K562 (cell line): ENCODE data around the gene ARHGAP12. TPM values are rescaled to one million over a fixed set of nuclear protein-coding genes. Genes with fewer than 3 reads are reported as not detected.

Source experiments
- ATAC-seq: fragments of 200-7000 bp; cut with Tn5 transposase; 3 replicates; pipeline ENCODE4 v1.9.1; 2020; ENCODE audit warnings: moderate library complexity
- BruUV-seq: library from RNA; stranded (reverse); fragments of 400-500 nt; replicated peaks from 2 replicates; lab custom pipeline; 2021; lab: Mats Ljungman, UMichigan
- CTCF ChIA-PET: fragments of 300-600 bp; formaldehyde crosslinking; extraction: SDS; loops from one replicate; lab custom pipeline; 2021; ENCODE audit warnings: low intra/inter-chr PET ratio; lab: Yijun Ruan, JAX
- POLR2A ChIA-PET: fragments of 300-600, 350-650 bp; sonication (Branson Sonifier 250); formaldehyde crosslinking; extraction: SDS; loops from one replicate; lab custom pipeline; 2021; ENCODE audit warnings: antibody characterized with exemption, inconsistent platforms; lab: Yijun Ruan, JAX
- DNase-seq, 4 experiments: peaks; one replicate each; pipeline versions ENCODE4 v3.0.0 to v3.0.0-alpha.2; 2011 to 2018; ENCODE audit warnings: low spot score in 3 of 4, mixed read lengths in 3 of 4; ENCODE audit errors: extremely low read depth in 1 of 4
- FAIRE-seq: peaks from 2 replicates; lab custom pipeline; 2011; peaks lifted over from hg19 to GRCh38; lab: Jason Lieb, UNC
- H2AFZ ChIP-seq: 2 replicates; pipeline ENCODE4 v1.6.0; 2011; ENCODE audit warnings: low read depth, low read length, control low read depth, inconsistent platforms
- H3K27ac ChIP-seq: fragments of 200-600 bp; 3 replicates; pipeline ENCODE4 v1.8.0; 2011; ENCODE audit warnings: low read depth, mild to moderate bottlenecking, control low read depth, inconsistent platforms, low read length, moderate library complexity, mixed read lengths; ENCODE audit errors: extremely low read depth
- H3K27me3 ChIP-seq, 2 experiments: fragments of 300-600 bp in 1 of 2; 2 replicates in 1 of 2; 3 replicates in 1 of 2; pipeline versions ENCODE4 v1.6.0 to v1.8.0; 2011; ENCODE audit warnings: inconsistent platforms in 2 of 2, low read length in 2 of 2, mild to moderate bottlenecking in 1 of 2, mixed read lengths in 1 of 2, moderate library complexity in 1 of 2; ENCODE audit not compliant: control insufficient read depth in 2 of 2, insufficient read depth in 2 of 2
- H3K36me3 ChIP-seq: fragments of 300-600 bp; 3 replicates; pipeline ENCODE4 v1.8.0; 2011; ENCODE audit warnings: mild to moderate bottlenecking, low read length, inconsistent platforms; ENCODE audit not compliant: control insufficient read depth, insufficient read depth
- H3K4me1 ChIP-seq, 2 experiments: fragments of 200-600 bp in 1 of 2; replicated peaks in 1 of 2; 2 replicates in 1 of 2; 3 replicates in 1 of 2; pipeline versions ENCODE4 v1.5.1 to v1.8.0; 2011; ENCODE audit warnings: inconsistent platforms in 2 of 2, low read length in 2 of 2, mild to moderate bottlenecking in 1 of 2, mixed read lengths in 1 of 2, moderate library complexity in 1 of 2; ENCODE audit not compliant: control insufficient read depth in 2 of 2, insufficient read depth in 2 of 2
- H3K4me2 ChIP-seq: 2 replicates; pipeline ENCODE4 v1.6.1; 2011; ENCODE audit warnings: low read length, control low read depth, inconsistent platforms, mixed read lengths; ENCODE audit not compliant: insufficient read depth
- H3K4me3 ChIP-seq: fragments of 200-600 bp; sonication (generic), shearing (Covaris generic); 2 replicates; pipeline ENCODE4 v1.5.1; 2016; ENCODE audit warnings: control low read depth, inconsistent platforms
- H3K79me2 ChIP-seq: fragments of 200-600 bp; 3 replicates; pipeline ENCODE4 v1.8.0; 2011; ENCODE audit warnings: low read length, inconsistent platforms; ENCODE audit not compliant: control insufficient read depth, insufficient read depth
- H3K9ac ChIP-seq, 2 experiments: 2 replicates each; pipeline versions ENCODE4 v1.6.0 to v1.6.1; 2011; ENCODE audit warnings: low read depth in 2 of 2, low read length in 2 of 2, control low read depth in 1 of 2, inconsistent platforms in 1 of 2, mild to moderate bottlenecking in 1 of 2, mixed read lengths in 1 of 2; ENCODE audit not compliant: insufficient read depth in 1 of 2
- H3K9me1 ChIP-seq: one replicate; pipeline ENCODE4 v1.6.0; 2011; ENCODE audit warnings: inconsistent platforms, mild to moderate bottlenecking, low read length, moderate library complexity; ENCODE audit not compliant: control insufficient read depth, insufficient read depth
- H3K9me3 ChIP-seq: replicated peaks from 2 replicates; pipeline ENCODE4 v1.5.1; 2011; ENCODE audit warnings: low read depth, low read length, inconsistent platforms; ENCODE audit not compliant: control insufficient read depth, insufficient read depth
- H4K20me1 ChIP-seq: replicated peaks from 2 replicates; pipeline ENCODE4 v1.6.1; 2011; ENCODE audit warnings: low read length, inconsistent platforms, mixed read lengths; ENCODE audit not compliant: control insufficient read depth, insufficient read depth
- ATF7 ChIP-seq: fragments of 450-650 bp; IDR thresholded peaks from 2 replicates; pipeline ENCODE4 v1.7.1; 2014; ENCODE audit warnings: mild to moderate bottlenecking, moderate library complexity
- ETV6 ChIP-seq, 3 experiments: fragments of 150-350 bp in 1 of 3; sonication (generic) in 1 of 3; formaldehyde crosslinking in 1 of 3; IDR thresholded peaks; 2 replicates each; pipeline versions ENCODE4 v1.6.1 to v1.8.0; 2014 to 2022; ENCODE audit warnings: borderline replicate concordance in 2 of 3, low read depth in 2 of 3, antibody characterized with exemption in 1 of 3, low read length in 1 of 3, mild to moderate bottlenecking in 1 of 3, missing genetic modification reagents in 1 of 3
- MTA2 ChIP-seq: fragments of 450-650 bp; IDR thresholded peaks from 2 replicates; pipeline ENCODE4 v1.6.1; 2016; ENCODE audit warnings: low read depth
- POLR3G ChIP-seq: IDR thresholded peaks from 2 replicates; pipeline ENCODE4 v1.6.1; 2011; ENCODE audit not compliant: insufficient read length, insufficient replicate concordance; ENCODE audit errors: extremely low read depth
- ZNF165 ChIP-seq: fragments of 250-450 bp; sonication (Bioruptor Pico); IDR thresholded peaks from 2 replicates; pipeline ENCODE4 v1.4.0; 2020; ENCODE audit warnings: borderline replicate concordance
- ZNF507 ChIP-seq: conservative IDR thresholded peaks from 2 replicates; pipeline ENCODE4 v1.6.1; 2017; ENCODE audit warnings: missing genetic modification characterization, missing compliant biosample characterization
- ZNF766 ChIP-seq: fragments of 200-800 bp; sonication (Bioruptor generic); conservative IDR thresholded peaks from 2 replicates; pipeline ENCODE4 v1.6.1; 2016; ENCODE audit warnings: missing genetic modification characterization, missing compliant biosample characterization
- WGBS: fragments of 100-300 bp; shearing (Covaris generic); methylation state at CpG from one replicate; pipeline ENCODE4 v1.1.6; 2016; ENCODE audit warnings: low coverage, mixed read lengths; ENCODE audit not compliant: insufficient coverage; ENCODE audit errors: missing lambda C conversion rate; 5-methylcytosine and 5-hydroxymethylcytosine counted together
- in situ Hi-C: fragments of 300-500 bp; cut with MboI; formaldehyde crosslinking; loops from 4 replicates; pipeline ENCODE4 v1.15.0; 2018; ENCODE audit warnings: inconsistent platforms, mixed read lengths
- intact Hi-C: fragments of 100-400 bp; cut with micrococcal nuclease; formaldehyde crosslinking; loops from 2 replicates; pipeline ENCODE4 v1.14.2; 2022
- polyA plus RNA-seq, 8 experiments: library from polyadenylated mRNA; depleted of rRNA in 4 of 8; stranded (reverse) in 5 of 8; unstranded in 3 of 8; fragments of >200 nt; fragmentation: Nextera tagmentation in 2 of 8; fragmentation: Illumina TruSeq in 1 of 8; extraction: Ambion mirVana in 2 of 8; extraction: Trizol in 1 of 8; gene quantifications; 2 replicates each; pipeline versions ENCODE4 v1.2.1 to v1.2.3, GENCODE V29; 2011 to 2014; ENCODE audit warnings: inconsistent platforms in 1 of 8, missing spikeins in 1 of 8
- total RNA-seq, 7 experiments: library from RNA; depleted of rRNA in 6 of 7; stranded (reverse); fragments of >200 nt in 6 of 7; fragmentation: Illumina TruSeq in 2 of 7; extraction: Trizol in 2 of 7; gene quantifications; 2 replicates each; pipeline versions ENCODE4 v1.2.1 to v1.2.3, GENCODE V29; 2011 to 2021; ENCODE audit warnings: low replicate concordance in 1 of 7
- TF ChIP-seq, protein P1 (sequence below): sonication (generic); formaldehyde crosslinking; IDR thresholded peaks from 2 replicates; pipeline ENCODE4 v1.8.0; 2022; ENCODE audit warnings: missing genetic modification reagents, mild to moderate bottlenecking, borderline replicate concordance

ARHGAP12 gene
- total and polyA plus RNA-seq, 9 of the 15 experiments (the other 6 are each of a cell fraction or from before 2014, with no cell fraction given) = 4.4 to 18.7 (median 10.1) TPM

DNA sequence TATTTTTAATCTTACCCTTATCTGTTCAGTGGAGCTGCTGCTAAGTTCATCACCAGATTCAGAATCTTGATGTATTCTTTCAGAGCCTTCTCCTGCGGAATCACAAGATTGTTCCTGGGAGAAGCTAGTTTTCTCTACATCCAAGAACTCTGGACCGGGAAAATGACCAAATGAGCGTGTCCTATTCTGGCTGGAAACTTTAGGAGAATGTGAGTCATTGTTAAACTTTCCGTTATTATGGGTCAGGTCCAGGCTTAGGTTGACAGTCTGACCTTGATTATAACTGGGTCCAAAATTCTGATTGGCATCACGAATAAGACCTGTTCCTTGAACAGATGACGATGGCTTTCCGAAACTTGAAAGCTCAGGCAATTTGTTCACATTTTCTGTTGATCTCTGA, 20.5 kb downstream of the ARHGAP12 start (continued):
- TF ChIP-seq ZNF766 (CRISPR knock-in tag) (no peak), ZNF165 (CRISPR knock-in tag) (no peak), ATF7 (no peak), POLR3G (no peak), ZNF507 (tag) (no peak)
- TF ChIP-seq, protein P1, sequence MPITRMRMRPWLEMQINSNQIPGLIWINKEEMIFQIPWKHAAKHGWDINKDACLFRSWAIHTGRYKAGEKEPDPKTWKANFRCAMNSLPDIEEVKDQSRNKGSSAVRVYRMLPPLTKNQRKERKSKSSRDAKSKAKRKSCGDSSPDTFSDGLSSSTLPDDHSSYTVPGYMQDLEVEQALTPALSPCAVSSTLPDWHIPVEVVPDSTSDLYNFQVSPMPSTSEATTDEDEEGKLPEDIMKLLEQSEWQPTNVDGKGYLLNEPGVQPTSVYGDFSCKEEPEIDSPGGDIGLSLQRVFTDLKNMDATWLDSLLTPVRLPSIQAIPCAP (CRISPR knock-in tag) = no peak
- TF ChIP-seq, all 486 proteins: peak for 0

DNA sequence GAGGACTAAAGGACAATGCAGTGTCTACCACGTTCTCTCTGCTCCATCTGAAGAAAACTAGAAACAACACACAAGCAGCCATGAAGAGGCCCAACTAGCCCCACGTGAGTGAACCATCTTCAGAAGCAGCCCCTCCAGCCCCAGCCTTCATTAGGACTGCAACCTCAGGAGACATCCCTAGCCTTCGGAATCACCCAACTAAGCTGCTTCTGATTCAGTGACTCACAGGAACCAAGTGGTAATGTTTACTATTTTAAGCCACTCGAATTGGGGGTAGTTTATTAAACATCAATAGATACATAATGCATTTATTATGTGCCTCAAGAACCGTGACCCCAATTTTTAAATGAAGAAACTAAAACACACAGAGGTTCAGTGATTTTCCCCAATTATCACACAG, 22.6 kb downstream of the ARHGAP12 start:
- Histone ChIP-seq H3K27ac (no peak overlapping the region), H3K4me3 (no peak overlapping the region), H2AFZ (no peak overlapping the region), H3K36me3 (peaks cover 13% of the 10 kb centered on the region; the same call in 1 of the 3 replicates), H3K27me3 (no peaks in the 10 kb centered on the region), H3K9me1 (no peaks in the 10 kb centered on the region), H3K9ac (no peak overlapping the region), H3K9me3 (no peaks in the 10 kb centered on the region), H3K79me2 (peaks cover 40% of the 10 kb centered on the region), H3K4me2 (no peak overlapping the region; the same call in 1 of the 2 replicates), H4K20me1 (0 out of 2 replicates have a peak, but pooled peaks cover 6% of the 10 kb centered on the region), H3K4me1 (peaks cover 0 to 8% of the 10 kb centered on the region in 2 experiments; a peak in 3 of 5 replicates)
- FAIRE-seq = no peak
- intact Hi-C loops = no loop called here
- in situ Hi-C loops = no loop called here
- DNase-seq = no peak
- no peak for TF ChIP-seq ETV6 (IDR thresholded peaks at IDR 0.05; ENCODE audit: borderline replicate concordance in 1 of 2, low read depth in 2 of 2, low read length in 1 of 2)
- TF ChIP-seq ETV6 (CRISPR knock-in tag; IDR thresholded peaks at IDR 0.05; ENCODE audit: borderline replicate concordance) = no peak
- TF ChIP-seq MTA2 = no peak
- ChIA-PET POLR2A (interaction anchor here (1.3 kb wide), 1 partner anchor 10 kb away, joined by 4 read pairs; no protein-coding TSS in a partner anchor), CTCF (no interaction called here)
- peak; percentile 45; the same call in 2 of the 3 replicates for ATAC-seq
- WGBS = 49% methylated on average over 5 of the region's 5 CpGs
- BruUV-seq = no TSS peak
